Hematopoietic multipotent progenitor cell treated with erythropoietin and hydrocortisone succinate and interleukin-3 and kit ligand, for 15 days (in vitro differentiated cells): ENCODE results near the gene F13A1.

Experiments
- DNase-seq: peaks from one replicate; pipeline ENCODE4 v3.0.0-alpha.2; 2015; ENCODE audit warnings: low spot score

F13A1 gene

GRCh38 chr6:6243846-6244245 is 76.6 kb downstream of the F13A1 start:
- no peak for DNase-seq

DNA sequence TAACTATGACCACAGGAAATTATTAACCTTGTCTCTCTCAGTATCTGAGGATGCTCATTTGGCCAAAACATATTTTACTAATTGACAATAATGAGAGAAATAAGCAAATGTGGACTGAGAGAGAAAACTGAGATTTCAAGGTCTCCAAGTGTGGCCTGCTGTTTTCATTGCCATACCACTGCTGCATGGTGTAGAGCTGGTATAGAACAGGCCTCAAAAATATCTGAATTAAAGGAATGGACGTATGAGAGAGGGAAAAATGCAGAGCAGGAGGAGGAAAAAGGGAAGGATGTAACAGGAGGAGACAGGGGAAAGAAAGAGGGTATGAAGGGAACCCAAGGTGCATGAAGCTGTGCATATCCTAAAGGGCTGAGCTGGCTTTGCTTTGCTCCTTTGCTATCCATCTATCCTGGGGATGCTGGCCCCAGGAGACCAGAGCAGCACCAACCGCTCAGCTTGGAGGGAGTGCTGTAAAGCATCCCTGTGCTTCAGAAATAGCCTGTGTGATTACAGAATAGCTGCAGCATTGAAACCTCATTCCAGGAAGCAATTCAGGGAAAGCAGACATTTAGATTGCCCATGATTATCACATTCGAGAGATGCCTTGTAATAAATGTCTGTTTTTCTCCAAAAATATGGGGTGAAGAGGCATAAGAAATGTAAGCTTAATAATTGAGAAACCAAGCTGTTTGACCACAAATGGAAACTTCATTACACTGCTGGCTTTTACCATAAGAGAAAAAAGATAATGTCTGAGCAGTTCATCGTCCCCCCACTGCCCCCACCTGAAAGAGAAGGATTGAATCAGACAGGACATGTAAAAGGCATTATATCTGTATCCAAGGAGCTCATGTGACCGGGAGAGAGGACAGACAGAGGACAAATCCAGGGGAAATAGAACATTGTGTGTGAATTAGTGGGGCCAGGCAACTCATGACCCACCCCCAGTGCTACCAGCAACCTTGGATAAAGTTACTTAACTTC is 80.6 kb downstream of the F13A1 start:
- no peak for DNase-seq

- DNase-seq = no peak
Observed at GRCh38 chr6:6236730-6237469, 83.6 kb downstream of the F13A1 start.

GRCh38 chr6:6235786-6236185 is 84.7 kb downstream of the F13A1 start:
- no peak for DNase-seq

GRCh38 chr6:6234963-6235362 is 85.5 kb downstream of the F13A1 start:
- no peak for DNase-seq

GRCh38 chr6:6230286-6230685 is 90.2 kb downstream of the F13A1 start:
- no peak for DNase-seq

- no peak for DNase-seq
Observed at GRCh38 chr6:6227896-6228295, 92.6 kb downstream of the F13A1 start.

DNA sequence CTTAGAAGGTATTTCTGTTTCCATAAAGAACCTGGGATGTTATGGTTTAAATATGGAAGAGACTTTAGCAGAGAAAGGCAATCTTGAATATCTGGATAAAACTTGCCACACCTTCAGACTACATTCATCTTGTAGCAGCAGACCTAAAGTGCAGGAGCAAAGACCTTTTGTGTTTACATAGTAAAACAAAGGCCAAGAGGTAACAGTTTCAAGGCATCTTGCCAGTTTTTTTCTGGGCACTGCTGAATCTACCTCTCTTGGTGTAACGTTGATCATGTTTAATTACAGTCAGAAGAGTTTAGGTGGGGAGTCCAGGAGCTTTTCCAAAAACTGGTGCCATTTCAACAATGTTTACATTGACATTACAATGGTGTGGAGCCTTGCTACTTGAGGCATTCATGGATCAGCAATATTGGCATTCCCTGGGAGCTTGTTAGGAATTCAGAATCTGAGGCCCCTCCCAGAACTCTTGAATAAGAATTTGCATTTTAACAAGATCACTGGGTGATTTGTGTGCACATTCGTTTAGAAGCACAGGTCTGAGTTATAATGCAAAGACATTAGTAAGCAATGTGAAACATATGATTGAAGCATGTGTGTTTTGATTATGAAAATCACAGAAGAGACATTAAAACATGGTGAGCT is 94.5 kb downstream of the F13A1 start:
- no peak for DNase-seq

- no peak for DNase-seq
Observed at GRCh38 chr6:6224933-6225486, 95.5 kb downstream of the F13A1 start.

GRCh38 chr6:6221787-6222535 is 98.5 kb downstream of the F13A1 start:
- DNase-seq = peak; percentile 8

DNA sequence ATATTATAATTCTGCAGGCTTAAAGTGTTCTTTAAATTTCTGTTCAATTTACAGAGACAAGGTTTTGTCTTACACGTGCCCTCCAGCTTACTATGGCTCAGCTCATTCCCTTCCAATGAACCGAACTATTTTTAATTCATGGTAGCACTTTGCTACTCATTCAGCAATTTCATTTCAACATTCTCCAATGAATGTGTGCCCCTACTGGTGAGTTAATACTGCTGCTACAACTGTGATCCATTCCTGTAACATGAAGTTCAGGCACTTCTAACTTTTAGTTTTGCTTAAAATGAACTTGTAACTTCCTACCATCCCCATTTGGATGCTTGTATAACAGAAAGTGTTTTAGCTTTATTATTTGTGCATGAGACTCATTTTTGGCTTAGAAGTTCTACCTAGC is 99.7 kb downstream of the F13A1 start:
- no peak for DNase-seq

DNA sequence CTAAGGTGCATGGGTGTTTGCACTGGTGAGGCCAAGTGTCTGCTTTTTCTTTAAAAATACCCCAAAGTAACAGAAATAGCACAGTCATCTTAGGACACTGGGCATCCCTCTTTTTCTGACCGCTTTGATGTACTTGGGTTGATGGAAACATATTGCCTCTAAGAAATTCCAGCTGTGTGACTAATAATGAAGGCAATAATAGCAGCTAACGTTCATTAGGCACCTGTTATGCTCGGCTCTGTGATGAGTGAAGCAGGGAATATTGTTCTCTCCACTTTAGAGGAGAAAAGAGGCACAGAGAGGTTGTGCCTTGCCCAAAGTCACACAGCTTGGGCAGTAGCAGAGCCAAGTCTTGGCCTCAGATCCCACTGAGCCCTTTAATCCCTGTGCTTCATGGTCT is 100.7 kb downstream of the F13A1 start:
- no peak for DNase-seq

DNA sequence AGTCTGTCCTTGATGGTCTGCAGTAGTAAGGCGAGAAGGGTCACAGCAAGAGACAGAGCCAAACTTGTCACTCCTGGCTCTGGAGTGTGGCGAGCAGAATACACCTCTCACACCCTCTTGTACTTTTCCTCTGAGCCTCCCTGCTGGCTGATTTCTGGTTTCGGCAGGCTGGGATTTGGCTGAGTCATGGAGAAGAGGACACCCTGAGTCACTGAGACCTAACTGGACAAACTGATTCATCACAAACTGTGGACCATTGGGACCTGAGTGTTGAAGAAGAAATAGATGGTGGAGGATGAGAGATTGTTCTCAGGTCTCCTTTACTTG is 101.7 kb downstream of the F13A1 start:
- DNase-seq = no peak

DNA sequence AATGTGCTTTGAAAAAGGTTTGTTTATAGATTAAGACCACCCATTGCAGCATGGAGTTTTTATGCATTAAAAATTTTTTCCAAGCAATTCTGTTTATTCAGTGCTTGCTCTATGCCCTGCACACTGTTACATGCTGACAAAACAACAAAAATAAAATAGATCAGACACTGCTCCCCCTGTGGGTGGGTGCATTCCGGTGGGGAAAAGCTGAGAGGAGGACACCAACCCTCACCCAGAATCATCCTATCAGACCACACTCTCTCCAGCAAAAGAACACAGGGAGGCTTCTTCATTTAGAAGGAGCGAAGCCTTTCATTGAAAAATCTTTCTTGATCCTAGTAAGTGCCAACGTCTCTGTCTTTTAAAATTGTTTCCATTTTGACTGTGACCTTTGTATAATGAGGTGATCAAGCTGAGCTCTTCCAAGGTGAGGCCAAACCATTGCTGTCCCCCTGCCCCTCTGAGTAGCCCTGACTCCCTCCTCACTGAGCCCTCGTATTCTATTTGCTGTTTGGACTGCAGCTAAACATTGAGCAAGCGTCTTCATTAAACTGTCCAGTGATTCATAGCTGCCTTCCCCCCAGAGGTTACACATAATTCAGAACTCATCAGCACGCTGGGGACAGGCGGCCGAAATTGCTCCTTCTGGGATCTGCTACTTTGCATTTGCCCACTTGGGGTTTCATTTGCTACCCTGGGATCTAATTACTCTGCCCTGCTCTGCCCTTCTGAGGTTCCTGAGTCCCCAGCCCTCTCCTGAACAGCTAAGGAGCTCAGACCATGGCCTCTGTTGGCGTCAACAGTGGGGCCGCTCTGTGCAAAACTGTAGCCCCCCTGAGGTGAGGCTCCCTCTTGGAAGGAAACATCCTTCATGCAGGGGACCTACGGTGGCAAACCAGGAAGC is 102.4 kb downstream of the F13A1 start:
- DNase-seq = no peak

DNA sequence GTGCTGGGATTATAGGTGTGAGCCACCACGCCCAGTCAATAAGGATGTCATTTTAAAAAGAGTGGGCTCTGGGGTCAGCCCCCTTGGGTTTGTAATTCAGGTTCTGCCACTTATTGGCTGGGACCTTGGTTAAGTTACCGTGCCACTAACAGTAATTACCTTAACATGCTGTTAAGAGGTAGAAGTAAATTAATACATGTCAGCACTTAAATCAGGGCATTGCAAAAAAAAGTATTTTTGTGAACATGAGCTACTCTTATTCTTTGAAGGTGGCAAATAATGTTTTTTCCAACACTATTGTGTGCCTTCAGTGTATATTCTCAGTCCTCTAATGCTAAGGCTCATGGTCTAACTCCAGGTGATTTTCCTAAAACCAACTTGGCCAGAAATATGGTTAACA is 109.5 kb downstream of the F13A1 start:
- DNase-seq = no peak

DNA sequence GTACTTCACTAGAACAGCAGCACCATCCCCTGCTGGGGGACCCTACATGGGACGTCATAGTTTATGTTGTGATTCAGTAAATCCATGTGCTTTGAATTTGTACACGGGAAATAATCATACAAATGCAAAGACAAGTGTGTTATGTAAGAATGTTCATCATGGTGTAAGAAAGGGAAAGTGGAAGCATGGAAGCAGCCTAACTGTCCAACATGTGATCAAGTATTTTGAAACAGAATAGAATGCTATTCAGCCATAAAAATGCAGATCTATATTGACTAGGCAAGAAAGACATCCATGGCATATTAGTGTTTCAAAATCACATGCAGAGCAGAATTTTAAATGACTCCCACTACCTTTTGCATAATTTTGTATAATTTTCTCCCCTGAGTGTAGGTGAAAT is 117.6 kb downstream of the F13A1 start:
- no peak for DNase-seq

- DNase-seq = no peak
Observed at GRCh38 chr6:6201200-6201599, 119.3 kb downstream of the F13A1 start.

DNA sequence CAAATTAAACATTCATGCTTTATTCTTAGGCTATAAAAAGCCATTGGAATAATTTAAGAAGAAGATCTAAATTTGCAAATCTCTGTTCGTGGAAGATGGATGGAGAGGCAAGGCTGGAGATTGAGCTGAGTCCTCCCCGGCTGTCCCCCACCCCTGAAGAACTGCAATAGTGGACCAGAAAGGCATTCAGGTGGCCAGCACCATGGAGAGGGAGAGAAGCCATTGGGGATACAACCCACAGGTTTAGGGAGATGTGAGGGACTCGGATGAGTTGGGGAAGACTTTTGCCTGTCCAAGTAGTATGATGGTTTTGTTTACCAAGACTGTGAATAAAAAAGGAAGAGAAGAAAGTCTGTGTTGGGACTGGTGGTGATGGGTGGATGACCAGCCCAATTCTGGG is 120.8 kb downstream of the F13A1 start:
- DNase-seq = no peak

DNA sequence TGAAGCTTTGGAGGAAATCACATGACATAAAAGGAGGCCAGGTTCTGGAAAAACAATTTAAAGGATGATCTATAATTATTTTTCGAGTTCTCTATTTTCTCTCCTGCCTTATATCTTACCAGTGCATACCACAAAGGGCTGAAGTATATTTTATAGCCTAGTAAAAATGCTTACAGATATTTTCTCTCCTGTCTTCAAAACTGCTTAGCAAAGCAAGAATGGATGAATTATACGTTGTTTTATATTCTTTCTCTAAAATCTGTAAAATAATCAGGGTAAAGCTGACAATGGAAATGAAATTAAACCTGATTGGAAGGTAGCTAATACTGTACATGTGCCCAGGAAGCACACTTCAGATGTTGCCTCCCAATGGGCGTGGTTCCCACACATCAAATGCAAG is 123.7 kb downstream of the F13A1 start:
- no peak for DNase-seq

- DNase-seq = no peak
Observed at GRCh38 chr6:6195080-6195479, 125.4 kb downstream of the F13A1 start.

- no peak for DNase-seq
Observed at GRCh38 chr6:6193221-6193745, 127.2 kb downstream of the F13A1 start.
